ENCODE data around the gene GRIK3. TPM values are rescaled to one million over a fixed set of nuclear protein-coding genes. Genes with fewer than 3 reads are reported as not detected.

GRIK3 gene
- total and polyA plus RNA-seq, 4 donors, result 0.03 to 0.08 (median 0.05) TPM; not detected in 1

- no peaks in the 10 kb centered on the region for H3K4me1 ChIP-seq (ENCODE audit: control insufficient read depth in 4 of 4, insufficient read depth in 4 of 4, low read length in 3 of 4)
- H3K27ac ChIP-seq (ENCODE audit: low read depth in 1 of 2, low read length in 2 of 2), result no peak overlapping the region
- H3K9me3 ChIP-seq (ENCODE audit: control insufficient read depth in 4 of 4, low read length in 3 of 4), result peaks cover 0 to 3% (median 0%) of the 10 kb centered on the region in 4 donors
- 70% methylated on average over 9 of the region's 9 CpGs for WGBS
- no peak overlapping the region for H3K4me3 ChIP-seq (ENCODE audit: low read depth in 1 of 3, low read length in 3 of 3)
- peak; percentile 14 for DNase-seq (ENCODE audit: low spot score)
- TF ChIP-seq RXRA (IDR thresholded peaks at IDR 0.05) (no peak), RAD21 (IDR thresholded peaks at IDR 0.05) (no peak), EGR1 (IDR thresholded peaks at IDR 0.05; ENCODE audit: low read depth in 2 of 2) (no peak), YY1 (IDR thresholded peaks at IDR 0.05) (no peak), NR2F2 (IDR thresholded peaks at IDR 0.05) (no peak), TAF1 (conservative IDR thresholded peaks at IDR 0.05) (no peak), CTCF (IDR thresholded peaks at IDR 0.05; ENCODE audit: low read depth, low read length, missing input control) (no peak), ZBTB33 (IDR thresholded peaks at IDR 0.05) (no peak), JUND (IDR thresholded peaks at IDR 0.05) (no peak), SP1 (IDR thresholded peaks at IDR 0.05) (no peak), FOXA2 (IDR thresholded peaks at IDR 0.05) (no peak), MAX (IDR thresholded peaks at IDR 0.05) (no peak), HNF4G (IDR thresholded peaks at IDR 0.05) (no peak), REST (IDR thresholded peaks at IDR 0.05) (no peak), HNF4A (conservative IDR thresholded peaks at IDR 0.05) (no peak), ATF3 (IDR thresholded peaks at IDR 0.05) (no peak)
- H3K36me3 ChIP-seq (ENCODE audit: control insufficient read depth in 4 of 4, insufficient read depth in 3 of 4, low read depth in 1 of 4, low read length in 3 of 4), result no peaks in the 10 kb centered on the region
- peaks cover 0 to 7% (median 1%) of the 10 kb centered on the region in 4 donors for H3K27me3 ChIP-seq (ENCODE audit: control insufficient read depth in 4 of 4, insufficient read depth in 4 of 4, low read length in 3 of 4)
- no peak overlapping the region for H3K9ac ChIP-seq (ENCODE audit: low read depth in 1 of 2, low read length in 2 of 2)
Observed at GRCh38 chr1:36890776-36891175, 143.5 kb downstream of the GRIK3 start.

All from liver (tissue), 9 donors.